PFSK-1 (cell line): ENCODE results near the gene HYAL4.

Source experiments
- FOXP2 ChIP-seq: optimal IDR thresholded peaks from 2 replicates; pipeline ENCODE3; 2011; ENCODE audit warnings: borderline replicate concordance, control low read depth, inconsistent platforms; ENCODE audit not compliant: insufficient read depth; ENCODE audit errors: extremely low read length, extremely low read depth
- POLR2AphosphoS5 ChIP-seq: IDR thresholded peaks from 2 replicates; pipeline ENCODE4 v1.6.1; 2012; ENCODE audit warnings: low read depth, mild to moderate bottlenecking, control low read depth, low read length, moderate library complexity
- SIN3A ChIP-seq: IDR thresholded peaks from 2 replicates; pipeline ENCODE4 v1.6.1; 2012; ENCODE audit warnings: mild to moderate bottlenecking, low read length, moderate library complexity, borderline replicate concordance; ENCODE audit not compliant: insufficient read depth
- TAF1 ChIP-seq: IDR thresholded peaks from 2 replicates; pipeline ENCODE4 v1.6.1; 2012; ENCODE audit warnings: low read length, control low read depth, borderline replicate concordance; ENCODE audit not compliant: insufficient read depth
- TF ChIP-seq, protein P1 (sequence below), 2 experiments: IDR thresholded peaks; 2 replicates each; pipeline versions ENCODE4 v1.6.1 to v1.8.0; 2011 to 2012; ENCODE audit warnings: low read depth in 2 of 2, low read length in 2 of 2, control low read depth in 1 of 2, inconsistent platforms in 1 of 2, mild to moderate bottlenecking in 1 of 2, moderate library complexity in 1 of 2; ENCODE audit not compliant: insufficient read depth in 1 of 2

Gene HYAL4

DNA sequence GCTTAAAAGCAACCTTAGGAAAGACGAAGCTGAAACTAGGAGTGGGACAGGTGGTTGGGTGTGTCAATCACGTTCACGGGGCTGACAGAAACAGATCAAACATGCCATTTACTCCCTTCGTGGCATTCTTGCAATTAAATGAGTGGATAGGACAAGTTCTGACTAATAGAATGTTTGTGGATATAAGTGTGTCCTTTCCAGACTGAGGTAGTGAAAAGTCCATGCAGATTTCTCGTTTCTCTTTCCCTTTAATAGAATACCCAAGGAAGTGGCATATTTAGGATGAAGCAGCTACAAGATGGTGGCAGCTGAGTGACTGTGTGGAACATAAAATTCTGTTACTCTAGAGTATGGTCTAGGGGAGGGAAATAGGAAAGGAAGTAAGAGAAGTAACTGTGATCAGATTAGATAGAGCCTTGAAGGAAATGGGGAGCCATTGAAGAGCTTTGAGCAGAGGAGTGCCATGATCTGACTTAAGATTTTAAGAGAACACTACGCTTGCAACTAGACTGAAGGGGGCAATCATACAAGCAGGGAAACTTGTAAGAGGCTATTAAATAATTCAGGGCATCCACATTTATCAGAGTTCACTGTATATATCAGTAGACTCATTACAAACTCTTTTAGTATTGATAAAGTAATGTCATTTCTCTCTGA lies 46.3 kb upstream of the HYAL4 start:
- no peak for TF ChIP-seq POLR2AphosphoS5
- TF ChIP-seq SIN3A, result no peak
- TF ChIP-seq, protein P1, sequence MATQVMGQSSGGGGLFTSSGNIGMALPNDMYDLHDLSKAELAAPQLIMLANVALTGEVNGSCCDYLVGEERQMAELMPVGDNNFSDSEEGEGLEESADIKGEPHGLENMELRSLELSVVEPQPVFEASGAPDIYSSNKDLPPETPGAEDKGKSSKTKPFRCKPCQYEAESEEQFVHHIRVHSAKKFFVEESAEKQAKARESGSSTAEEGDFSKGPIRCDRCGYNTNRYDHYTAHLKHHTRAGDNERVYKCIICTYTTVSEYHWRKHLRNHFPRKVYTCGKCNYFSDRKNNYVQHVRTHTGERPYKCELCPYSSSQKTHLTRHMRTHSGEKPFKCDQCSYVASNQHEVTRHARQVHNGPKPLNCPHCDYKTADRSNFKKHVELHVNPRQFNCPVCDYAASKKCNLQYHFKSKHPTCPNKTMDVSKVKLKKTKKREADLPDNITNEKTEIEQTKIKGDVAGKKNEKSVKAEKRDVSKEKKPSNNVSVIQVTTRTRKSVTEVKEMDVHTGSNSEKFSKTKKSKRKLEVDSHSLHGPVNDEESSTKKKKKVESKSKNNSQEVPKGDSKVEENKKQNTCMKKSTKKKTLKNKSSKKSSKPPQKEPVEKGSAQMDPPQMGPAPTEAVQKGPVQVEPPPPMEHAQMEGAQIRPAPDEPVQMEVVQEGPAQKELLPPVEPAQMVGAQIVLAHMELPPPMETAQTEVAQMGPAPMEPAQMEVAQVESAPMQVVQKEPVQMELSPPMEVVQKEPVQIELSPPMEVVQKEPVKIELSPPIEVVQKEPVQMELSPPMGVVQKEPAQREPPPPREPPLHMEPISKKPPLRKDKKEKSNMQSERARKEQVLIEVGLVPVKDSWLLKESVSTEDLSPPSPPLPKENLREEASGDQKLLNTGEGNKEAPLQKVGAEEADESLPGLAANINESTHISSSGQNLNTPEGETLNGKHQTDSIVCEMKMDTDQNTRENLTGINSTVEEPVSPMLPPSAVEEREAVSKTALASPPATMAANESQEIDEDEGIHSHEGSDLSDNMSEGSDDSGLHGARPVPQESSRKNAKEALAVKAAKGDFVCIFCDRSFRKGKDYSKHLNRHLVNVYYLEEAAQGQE (IDR thresholded peaks at IDR 0.05; ENCODE audit: insufficient read depth in 1 of 2, low read depth in 2 of 2, low read length in 2 of 2), result no peak
- TF ChIP-seq FOXP2, result no peak
- TF ChIP-seq TAF1, result no peak

DNA sequence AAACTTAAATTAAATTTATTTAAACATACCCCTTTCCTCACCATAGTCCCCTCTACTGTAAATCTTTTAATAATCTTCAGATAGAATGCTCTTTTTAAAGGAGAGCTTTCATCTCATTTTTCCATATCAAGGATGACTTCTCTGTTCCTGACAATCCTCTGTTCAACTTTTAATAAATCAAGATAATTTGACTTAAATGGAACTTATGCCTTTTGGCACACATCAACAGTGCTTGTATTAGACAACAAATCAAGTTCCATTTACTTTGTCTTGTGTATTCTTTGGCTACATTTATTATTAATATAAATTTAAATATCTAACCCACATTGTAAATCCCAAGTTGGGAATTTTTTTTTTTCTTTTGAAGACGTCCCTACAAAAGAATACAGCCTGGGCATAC lies 42.7 kb upstream of the HYAL4 start:
- TF ChIP-seq FOXP2 (no peak), SIN3A (no peak), TAF1 (no peak), POLR2AphosphoS5 (no peak)
- TF ChIP-seq, protein P1 (IDR thresholded peaks at IDR 0.05; ENCODE audit: insufficient read depth in 1 of 2, low read depth in 2 of 2, low read length in 2 of 2), result no peak

DNA sequence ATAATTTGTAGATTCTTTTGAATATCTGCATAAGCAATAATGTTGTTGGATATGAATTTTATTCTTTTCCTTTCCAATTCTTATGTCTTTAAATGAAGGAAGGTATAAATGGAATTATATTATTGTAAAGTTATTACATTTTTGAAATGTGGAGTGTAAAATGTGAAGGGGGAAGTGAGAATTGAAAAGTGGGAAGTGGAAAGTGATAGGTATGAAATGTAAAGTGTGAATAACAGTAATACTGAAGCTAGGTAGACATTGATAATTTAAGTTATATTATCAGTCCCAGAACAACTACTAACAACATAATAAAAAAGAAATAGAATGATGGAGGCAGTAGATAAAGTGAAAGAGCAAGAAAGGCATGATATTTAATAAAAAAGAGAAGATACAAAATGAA lies 39.7 kb upstream of the HYAL4 start:
- TF ChIP-seq TAF1 (no peak), SIN3A (no peak), FOXP2 (no peak), POLR2AphosphoS5 (no peak)
- TF ChIP-seq, protein P1 (IDR thresholded peaks at IDR 0.05; ENCODE audit: insufficient read depth in 1 of 2, low read depth in 2 of 2, low read length in 2 of 2), result no peak

DNA sequence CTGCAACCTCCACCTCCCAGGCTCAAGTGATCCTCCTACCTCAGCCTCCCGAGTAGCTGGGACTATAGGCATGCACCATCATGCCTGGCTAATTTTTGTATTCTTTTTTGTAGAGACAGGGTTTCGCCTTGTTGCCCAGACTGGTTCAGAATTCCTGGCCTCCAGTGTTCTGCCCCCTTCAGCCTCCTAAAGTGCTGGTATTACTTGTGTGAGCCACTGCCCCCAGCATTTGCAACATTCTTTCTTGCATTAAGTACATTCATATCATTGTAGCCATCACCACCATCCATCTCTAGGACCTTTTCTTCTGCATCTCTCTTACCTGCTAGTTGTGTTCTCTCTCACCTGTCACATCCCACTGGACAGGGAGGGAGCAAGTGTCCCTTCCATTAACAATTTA lies 35.5 kb upstream of the HYAL4 start:
- TF ChIP-seq FOXP2 (no peak), POLR2AphosphoS5 (no peak), TAF1 (no peak), SIN3A (no peak)
- TF ChIP-seq, protein P1 (IDR thresholded peaks at IDR 0.05; ENCODE audit: insufficient read depth in 1 of 2, low read depth in 2 of 2, low read length in 2 of 2), result no peak

DNA sequence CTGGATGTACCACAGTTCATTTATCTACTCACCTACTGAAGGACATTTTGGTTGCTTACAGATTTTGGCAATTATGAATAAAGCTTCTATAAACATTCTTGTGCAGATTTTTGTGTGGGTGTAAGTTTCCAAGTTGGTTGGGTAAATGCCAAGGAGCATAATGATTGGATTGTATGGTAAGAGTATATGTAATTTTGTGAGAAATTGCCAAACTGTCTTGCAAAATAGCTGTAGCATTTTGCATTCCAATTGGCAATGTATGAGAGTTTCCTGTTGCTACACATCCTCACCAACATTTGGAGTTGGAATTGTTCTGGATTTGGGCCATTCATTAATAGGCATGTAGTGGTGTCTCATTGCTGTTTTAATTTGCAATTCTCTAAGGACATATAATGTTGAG lies 33.9 kb upstream of the HYAL4 start:
- no peak for TF ChIP-seq SIN3A
- TF ChIP-seq, protein P1 (IDR thresholded peaks at IDR 0.05; ENCODE audit: insufficient read depth in 1 of 2, low read depth in 2 of 2, low read length in 2 of 2), result no peak
- TF ChIP-seq FOXP2, result no peak
- TF ChIP-seq POLR2AphosphoS5, result no peak
- TF ChIP-seq TAF1, result no peak
